DOHH2 (cell line): ENCODE data around the gene TMEM121B.
A peak's percentile ranks its signal among the peaks of the same experiment; 100 is the strongest.

ENCODE experiments used
- H3F3A ChIP-seq: fragments of 200-600 bp; sonication (generic), shearing (Covaris generic); 2 replicates; pipeline ENCODE4 v1.6.0; 2016; ENCODE audit warnings: antibody characterized with exemption, mild to moderate bottlenecking; ENCODE audit not compliant: control insufficient read depth, insufficient read depth
- H3K27ac ChIP-seq: fragments of 200-600 bp; sonication (generic); 2 replicates; pipeline ENCODE4 v1.5.1; 2014; ENCODE audit warnings: low read depth, mild to moderate bottlenecking, low read length, moderate library complexity
- H3K27me3 ChIP-seq: fragments of 200-600 bp; sonication (generic); 2 replicates; pipeline ENCODE4 v1.6.1; 2014; ENCODE audit warnings: mild to moderate bottlenecking, low read length, mixed read lengths; ENCODE audit not compliant: control insufficient read depth
- H3K36me3 ChIP-seq: fragments of 200-600 bp; sonication (generic); 2 replicates; pipeline ENCODE4 v1.6.1; 2014; ENCODE audit warnings: mild to moderate bottlenecking, low read length, moderate library complexity, mixed read lengths; ENCODE audit not compliant: control insufficient read depth
- H3K4me1 ChIP-seq: fragments of 200-600 bp; sonication (generic); 2 replicates; pipeline ENCODE4 v1.6.1; 2014; ENCODE audit warnings: mild to moderate bottlenecking, low read length, mixed read lengths; ENCODE audit not compliant: control insufficient read depth
- H3K4me2 ChIP-seq: fragments of 200-600 bp; sonication (generic); 2 replicates; pipeline ENCODE4 v1.6.0; 2014; ENCODE audit warnings: mild to moderate bottlenecking, low read length, moderate library complexity
- H3K4me3 ChIP-seq: fragments of 200-600 bp; sonication (generic); 2 replicates; pipeline ENCODE4 v1.5.1; 2014; ENCODE audit warnings: mild to moderate bottlenecking, low read length, mixed read lengths
- H3K79me2 ChIP-seq: fragments of 200-600 bp; sonication (generic); 2 replicates; pipeline ENCODE4 v1.6.1; 2014; ENCODE audit warnings: mild to moderate bottlenecking, low read length, mixed read lengths; ENCODE audit not compliant: control insufficient read depth
- H3K9me2 ChIP-seq: fragments of 200-600 bp; sonication (generic); replicated peaks from 2 replicates; pipeline ENCODE4 v1.6.1; 2014; ENCODE audit warnings: mild to moderate bottlenecking, low read length, mixed read lengths; ENCODE audit not compliant: control insufficient read depth
- H3K9me3 ChIP-seq: fragments of 200-600 bp; sonication (generic); 2 replicates; pipeline ENCODE4 v1.6.1; 2014; ENCODE audit warnings: antibody characterized with exemption, low read length, mixed read lengths; ENCODE audit not compliant: control insufficient read depth, insufficient read depth
- H4K20me1 ChIP-seq: fragments of 200-600 bp; sonication (generic); 2 replicates; pipeline ENCODE4 v1.6.0; 2014; ENCODE audit warnings: low read depth, mild to moderate bottlenecking, antibody characterized with exemption, low read length, moderate library complexity; ENCODE audit not compliant: control insufficient read depth, insufficient read depth
- CTCF ChIP-seq: fragments of 200-600 bp; sonication (generic); IDR thresholded peaks from one replicate; pipeline ENCODE4 v1.5.1; 2014; ENCODE audit warnings: antibody characterized with exemption, mild to moderate bottlenecking, low read depth, low read length; ENCODE audit not compliant: poor library complexity, severe bottlenecking
- EZH2phosphoT487 ChIP-seq: fragments of 200-600 bp; sonication (generic); IDR thresholded peaks from 2 replicates; pipeline ENCODE4 v1.6.1; 2017; ENCODE audit warnings: borderline replicate concordance, mild to moderate bottlenecking, antibody characterized with exemption, low read length, moderate library complexity, mixed read lengths

Gene TMEM121B

GRCh38 chr22:17121233-17122195 lies at the start of gene TMEM121B:
TSS of gene TMEM121B (minus strand) at chr22:17121360. CDS start at chr22:17121127, 233 bp downstream.
- H3K36me3 ChIP-seq = no peaks in the 10 kb centered on the region
- no peak within 1 kb of the TSS for H3K27ac ChIP-seq
- peaks cover 33% of the 10 kb centered on the region for H3K4me1 ChIP-seq
- peaks cover 13% of the 10 kb centered on the region for H3F3A ChIP-seq
- H3K4me3 ChIP-seq = peak within 1 kb of the TSS; percentile 69
- H3K4me2 ChIP-seq = peak within 1 kb of the TSS; percentile 80
- H4K20me1 ChIP-seq = no peaks in the 10 kb centered on the region
- no peaks in the 10 kb centered on the region for H3K9me2 ChIP-seq
- no peaks in the 10 kb centered on the region for H3K9me3 ChIP-seq
- no peaks in the 10 kb centered on the region for H3K27me3 ChIP-seq
- no peak for TF ChIP-seq EZH2phosphoT487
- no peaks in the 10 kb centered on the region for H3K79me2 ChIP-seq

DNA sequence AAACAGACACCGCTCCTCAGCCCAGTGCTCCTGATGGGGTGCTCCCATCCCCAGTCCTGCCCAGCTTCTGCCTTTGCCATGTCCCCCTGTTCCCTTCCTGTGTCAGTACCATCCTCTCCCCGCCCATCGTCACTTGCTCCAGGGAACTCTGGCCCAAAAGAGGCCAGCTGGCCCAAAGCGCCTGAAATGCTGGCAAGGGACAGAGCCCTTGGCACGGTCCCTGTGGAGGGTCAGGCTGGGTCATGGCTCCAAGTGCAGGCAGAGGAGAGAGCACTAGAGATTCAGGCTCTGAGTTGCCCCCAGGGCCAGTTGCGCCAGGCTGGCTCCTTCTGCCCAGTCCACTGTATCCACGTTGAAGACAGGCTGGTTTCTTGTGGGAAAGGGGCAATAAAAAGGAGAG lies 46.3 kb upstream of the TMEM121B start:
- H4K20me1 ChIP-seq = 0 out of 2 replicates have a peak, but pooled peaks cover 6% of the 10 kb centered on the region
- no peaks in the 10 kb centered on the region for H3K36me3 ChIP-seq
- H3K79me2 ChIP-seq = no peaks in the 10 kb centered on the region
- no peaks in the 10 kb centered on the region for H3K9me3 ChIP-seq
- H3K27ac ChIP-seq = no peak overlapping the region
- TF ChIP-seq CTCF (no peak), EZH2phosphoT487 (no peak)
- no peaks in the 10 kb centered on the region for H3K9me2 ChIP-seq
- 0 out of 2 replicates have a peak, but pooled peaks cover 3% of the 10 kb centered on the region for H3K27me3 ChIP-seq
- H3K4me3 ChIP-seq = no peak overlapping the region
- H3F3A ChIP-seq = 0 out of 2 replicates have a peak, but pooled peaks cover under 1% of the 10 kb centered on the region
- H3K4me2 ChIP-seq = no peak overlapping the region
- peaks cover 16% of the 10 kb centered on the region for H3K4me1 ChIP-seq

DNA sequence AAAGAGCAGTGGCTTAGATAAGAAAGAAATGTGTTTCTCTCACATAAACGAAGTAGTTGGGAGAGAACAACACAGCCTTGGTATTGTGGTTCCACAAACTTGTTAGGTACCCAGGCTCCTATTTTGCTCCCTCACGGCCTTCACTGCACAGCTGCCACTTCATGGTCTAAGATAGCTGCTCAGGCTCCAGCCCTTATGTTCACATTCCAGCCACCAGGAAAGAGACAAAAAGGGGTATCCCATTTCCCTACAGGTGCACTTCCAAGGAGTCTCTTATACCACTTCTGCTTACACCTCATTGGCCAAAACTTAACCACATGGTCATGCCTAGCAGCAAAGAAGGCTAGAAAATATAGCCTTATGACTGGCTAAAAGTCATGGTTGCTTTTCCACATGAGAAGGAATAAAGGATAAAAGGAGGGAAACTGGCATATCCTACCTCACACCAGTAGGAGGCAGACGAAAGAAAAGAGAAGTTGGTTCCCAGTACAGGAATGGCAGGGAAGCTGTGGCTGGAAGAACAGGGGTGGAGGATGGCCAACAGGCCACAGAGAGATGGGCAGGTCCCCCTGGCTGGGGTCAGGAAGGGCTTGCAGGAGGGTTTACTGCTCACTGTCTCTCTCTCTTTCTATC lies 43.3 kb upstream of the TMEM121B start:
- Histone ChIP-seq H3F3A (0 out of 2 replicates have a peak, but pooled peaks cover 3% of the 10 kb centered on the region), H3K27ac (no peak overlapping the region), H3K4me3 (no peak overlapping the region), H4K20me1 (0 out of 2 replicates have a peak, but pooled peaks cover 6% of the 10 kb centered on the region), H3K79me2 (peaks cover 8% of the 10 kb centered on the region), H3K4me1 (peaks cover 8% of the 10 kb centered on the region), H3K27me3 (0 out of 2 replicates have a peak, but pooled peaks cover 3% of the 10 kb centered on the region), H3K36me3 (no peaks in the 10 kb centered on the region; the same call in 1 of the 2 replicates), H3K4me2 (no peak overlapping the region), H3K9me3 (no peaks in the 10 kb centered on the region), H3K9me2 (no peaks in the 10 kb centered on the region)
- TF ChIP-seq EZH2phosphoT487 (no peak), CTCF (no peak)
